ENCODE data around the gene YEATS2. TPM values are rescaled to one million over a fixed set of nuclear protein-coding genes. Genes with fewer than 3 reads are reported as not detected.
A peak's percentile ranks its signal among the peaks of the same experiment; 100 is the strongest.
"Not testable (repeated sequence)": the region's sequence is repeated elsewhere in the genome, so short reads cannot be mapped to it uniquely, and the experiment has no call there.

Gene YEATS2
- total RNA-seq, 2 donors from 2014 or later = 9.2 to 12.6 TPM

DNA sequence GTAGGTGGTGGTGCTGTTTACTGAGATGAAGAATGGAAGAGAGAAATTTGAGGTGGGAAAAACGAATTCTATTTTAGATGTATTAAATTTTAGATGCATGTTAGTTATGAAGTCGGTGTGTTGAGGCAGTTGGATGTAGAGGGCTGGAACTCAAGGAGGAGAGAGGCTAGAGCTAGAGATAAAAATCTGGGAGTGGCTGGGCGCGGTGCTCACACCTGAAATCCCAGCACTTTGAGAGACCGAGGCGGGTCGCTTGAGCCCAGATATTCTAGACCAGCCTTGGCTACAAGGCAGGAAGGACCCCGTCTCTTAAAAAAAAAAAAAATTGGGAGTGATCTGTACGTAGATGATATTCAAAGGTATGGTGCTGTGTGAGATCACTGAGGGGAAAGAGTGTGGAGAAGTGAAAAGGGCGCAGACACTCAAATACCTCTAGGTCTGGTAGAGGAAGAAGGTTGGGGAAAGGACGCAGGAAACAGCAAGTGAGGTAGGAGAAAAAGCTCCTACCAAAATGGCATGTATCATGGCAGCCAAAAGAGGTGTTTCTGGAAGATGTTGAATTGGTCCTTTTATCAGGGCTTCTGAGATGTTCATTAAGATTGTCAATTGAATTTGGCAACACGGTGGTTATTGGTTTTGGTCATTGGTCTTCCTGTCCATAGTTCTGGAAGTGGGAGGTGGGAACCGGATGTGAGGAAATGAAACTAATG lies 1.8 kb downstream of the YEATS2 start:
- no peak for DNase-seq (ENCODE audit: low spot score)
- no peaks in the 10 kb centered on the region for H3K27me3 ChIP-seq
- TF ChIP-seq, protein P1, sequence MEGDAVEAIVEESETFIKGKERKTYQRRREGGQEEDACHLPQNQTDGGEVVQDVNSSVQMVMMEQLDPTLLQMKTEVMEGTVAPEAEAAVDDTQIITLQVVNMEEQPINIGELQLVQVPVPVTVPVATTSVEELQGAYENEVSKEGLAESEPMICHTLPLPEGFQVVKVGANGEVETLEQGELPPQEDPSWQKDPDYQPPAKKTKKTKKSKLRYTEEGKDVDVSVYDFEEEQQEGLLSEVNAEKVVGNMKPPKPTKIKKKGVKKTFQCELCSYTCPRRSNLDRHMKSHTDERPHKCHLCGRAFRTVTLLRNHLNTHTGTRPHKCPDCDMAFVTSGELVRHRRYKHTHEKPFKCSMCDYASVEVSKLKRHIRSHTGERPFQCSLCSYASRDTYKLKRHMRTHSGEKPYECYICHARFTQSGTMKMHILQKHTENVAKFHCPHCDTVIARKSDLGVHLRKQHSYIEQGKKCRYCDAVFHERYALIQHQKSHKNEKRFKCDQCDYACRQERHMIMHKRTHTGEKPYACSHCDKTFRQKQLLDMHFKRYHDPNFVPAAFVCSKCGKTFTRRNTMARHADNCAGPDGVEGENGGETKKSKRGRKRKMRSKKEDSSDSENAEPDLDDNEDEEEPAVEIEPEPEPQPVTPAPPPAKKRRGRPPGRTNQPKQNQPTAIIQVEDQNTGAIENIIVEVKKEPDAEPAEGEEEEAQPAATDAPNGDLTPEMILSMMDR (IDR thresholded peaks at IDR 0.05) = no peak
- no peaks in the 10 kb centered on the region for H3K9me3 ChIP-seq
- H3K4me1 ChIP-seq = peaks cover 0 to 25% of the 10 kb centered on the region in 2 donors
- H3K4me3 ChIP-seq = peak overlapping the region; percentile 89 to 93
- H3K27ac ChIP-seq = peak overlapping the region; percentile 86 to 94
- H3K36me3 ChIP-seq = no peaks in the 10 kb centered on the region

DNA sequence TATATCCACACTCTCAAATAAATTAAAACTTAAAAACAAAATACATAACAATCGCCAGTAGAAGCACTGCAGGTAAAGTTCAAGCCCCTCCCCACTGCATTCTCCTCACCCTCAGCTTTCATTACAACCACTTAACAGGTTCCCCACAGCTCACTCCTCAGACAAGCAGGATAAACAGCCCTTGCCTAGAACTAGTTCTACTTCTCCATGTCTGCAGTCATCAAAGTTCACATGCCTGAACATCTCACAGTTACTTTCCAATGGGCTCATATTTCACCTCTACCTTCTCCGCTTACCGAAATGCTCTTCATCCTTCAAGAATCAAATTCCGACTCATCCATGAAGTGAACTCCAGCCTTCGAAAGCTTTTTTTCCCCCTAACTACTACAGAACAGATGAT lies 4.1 kb downstream of the YEATS2 start:
- Histone ChIP-seq H3K9me3 (no peaks in the 10 kb centered on the region), H3K27ac (no peak overlapping the region), H3K4me1 (peaks cover 0 to 25% of the 10 kb centered on the region in 2 donors), H3K4me3 (no peak overlapping the region), H3K27me3 (no peaks in the 10 kb centered on the region), H3K36me3 (no peaks in the 10 kb centered on the region)
- DNase-seq (ENCODE audit: low spot score) = no peak
- TF ChIP-seq, protein P1 (IDR thresholded peaks at IDR 0.05) = no peak

DNA sequence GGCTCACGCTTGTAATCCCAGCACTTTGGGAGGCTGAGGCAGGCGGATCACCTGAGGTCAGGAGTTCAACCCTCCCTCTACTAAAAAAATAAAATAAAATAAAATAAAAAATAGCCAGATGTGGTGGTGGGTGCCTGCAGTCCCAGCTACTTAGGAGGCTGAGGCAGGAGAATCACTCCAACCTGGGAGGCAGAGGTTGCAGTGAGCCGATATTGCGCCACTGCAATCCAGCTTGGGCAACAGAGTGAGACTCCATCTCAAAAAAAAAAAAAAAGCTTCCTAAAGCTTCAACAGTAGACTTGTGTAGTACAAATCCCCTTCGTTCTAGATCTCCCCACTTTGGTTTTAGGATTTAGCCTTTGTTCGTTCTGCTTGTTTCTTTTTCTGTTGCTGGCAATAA lies 6.3 kb downstream of the YEATS2 start:
- H3K27ac ChIP-seq; H3K27me3 ChIP-seq; H3K36me3 ChIP-seq; H3K4me3 ChIP-seq; H3K9me3 ChIP-seq; DNase-seq (ENCODE audit: low spot score): not testable (repeated sequence)
- peaks cover 0 to 19% of the 10 kb centered on the region in 2 donors for H3K4me1 ChIP-seq

DNA sequence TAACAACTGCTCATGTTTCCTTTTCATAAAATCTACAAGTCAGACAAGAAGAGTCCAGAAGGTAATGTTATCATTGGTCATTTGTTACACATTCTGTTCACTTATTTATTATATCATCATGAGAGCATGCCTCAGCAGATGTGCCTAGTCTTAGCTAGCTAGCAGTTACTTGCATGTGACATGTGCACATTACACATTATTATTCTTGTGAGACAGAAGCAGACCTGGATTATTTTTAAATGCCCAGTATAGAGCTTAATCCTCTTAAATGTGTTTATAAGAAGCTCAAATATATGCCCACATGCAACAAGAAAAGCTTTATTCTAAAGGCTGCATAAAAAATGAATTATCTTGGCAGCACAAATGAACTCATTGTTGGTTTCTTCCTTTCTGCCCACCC lies 12.6 kb downstream of the YEATS2 start:
- Histone ChIP-seq H3K4me1 (no peaks in the 10 kb centered on the region), H3K27me3 (no peaks in the 10 kb centered on the region), H3K27ac (no peak overlapping the region), H3K36me3 (peaks cover 1% of the 10 kb centered on the region), H3K4me3 (no peak overlapping the region), H3K9me3 (no peaks in the 10 kb centered on the region)
- no peak for DNase-seq (ENCODE audit: low spot score)
- TF ChIP-seq, protein P1 (IDR thresholded peaks at IDR 0.05) = no peak

DNA sequence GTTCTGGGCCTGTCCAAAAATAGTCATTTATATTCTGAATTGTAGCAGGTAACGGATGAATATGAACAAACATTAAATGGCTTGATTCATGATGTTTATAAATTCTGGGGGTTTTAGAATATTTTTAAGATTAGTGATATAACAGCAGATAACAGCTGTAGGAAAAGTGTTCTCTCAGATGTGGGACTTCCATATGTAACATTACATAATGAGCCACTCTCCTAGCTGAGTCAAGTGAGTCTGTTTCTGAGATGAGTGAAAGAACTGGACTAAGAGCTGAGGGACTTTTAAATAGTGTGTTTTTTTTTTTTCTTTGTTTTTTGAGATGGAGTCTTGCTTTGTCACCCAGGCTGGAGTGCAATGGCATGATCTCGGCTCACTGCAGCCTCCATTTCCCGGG lies 13.9 kb downstream of the YEATS2 start:
- H3K4me1 ChIP-seq = no peaks in the 10 kb centered on the region
- no peak for DNase-seq (ENCODE audit: low spot score)
- peaks cover 7% of the 10 kb centered on the region for H3K36me3 ChIP-seq
- no peaks in the 10 kb centered on the region for H3K27me3 ChIP-seq
- H3K27ac ChIP-seq = no peak overlapping the region
- no peak overlapping the region for H3K4me3 ChIP-seq
- TF ChIP-seq, protein P1 (IDR thresholded peaks at IDR 0.05) = no peak
- no peaks in the 10 kb centered on the region for H3K9me3 ChIP-seq

DNA sequence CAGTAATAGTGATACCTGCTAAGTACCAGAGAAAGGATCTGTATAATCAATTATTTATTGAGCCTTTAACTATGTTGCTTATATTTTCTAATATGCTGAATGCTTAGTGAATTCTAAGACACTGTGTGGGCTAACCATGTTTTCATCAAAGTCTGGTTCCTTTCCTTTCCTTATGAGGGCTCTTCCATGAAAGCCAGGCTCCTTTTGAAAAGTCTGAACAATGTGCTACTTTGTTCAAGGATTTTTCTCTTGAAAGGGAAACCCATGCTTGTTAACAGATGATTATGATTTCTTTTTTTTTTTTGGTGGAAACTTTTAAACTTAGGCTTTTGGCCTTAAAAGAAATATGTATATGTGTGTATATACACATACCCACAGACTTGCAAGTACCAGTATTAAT lies 17.0 kb downstream of the YEATS2 start:
- peaks cover 33% of the 10 kb centered on the region for H3K36me3 ChIP-seq
- no peak for DNase-seq (ENCODE audit: low spot score)
- no peaks in the 10 kb centered on the region for H3K27me3 ChIP-seq
- H3K27ac ChIP-seq = no peak overlapping the region
- no peak overlapping the region for H3K4me3 ChIP-seq
- H3K9me3 ChIP-seq = no peaks in the 10 kb centered on the region
- TF ChIP-seq, protein P1 (IDR thresholded peaks at IDR 0.05) = no peak
- no peaks in the 10 kb centered on the region for H3K4me1 ChIP-seq

All from right atrium auricular region (tissue), 2 donors.